Neural cell (in vitro differentiated cells): ENCODE data around the gene LAYN. TPM values are rescaled to one million over a fixed set of nuclear protein-coding genes. Genes with fewer than 3 reads are reported as not detected.

Experiments
- H2AFZ ChIP-seq: fragments of 200-600, 300-800 bp; sonication (generic), shearing (Covaris generic); 2 replicates; pipeline ENCODE4 v1.6.0; 2014; ENCODE audit warnings: low read depth, mild to moderate bottlenecking, antibody characterized with exemption, low read length, moderate library complexity
- H3F3A ChIP-seq: fragments of 200-600 bp; shearing (Covaris generic); 2 replicates; pipeline ENCODE4 v1.6.1; 2016; ENCODE audit warnings: mild to moderate bottlenecking, moderate library complexity, mixed read lengths, antibody characterized with exemption, low read length; ENCODE audit not compliant: insufficient read depth, poor library complexity, severe bottlenecking
- H3K27ac ChIP-seq: fragments of 200-600, 300-800 bp; sonication (generic), shearing (Covaris generic); 2 replicates; pipeline ENCODE4 v1.5.1; 2014; ENCODE audit warnings: mild to moderate bottlenecking, low read length, moderate library complexity
- H3K27me3 ChIP-seq: fragments of 300-800, 200-600 bp; sonication (generic), shearing (Covaris generic); 2 replicates; pipeline ENCODE4 v1.6.0; 2014; ENCODE audit warnings: mild to moderate bottlenecking, low read depth, low read length, moderate library complexity; ENCODE audit not compliant: insufficient read depth
- H3K36me3 ChIP-seq: fragments of 300-800, 200-600 bp; sonication (generic), shearing (Covaris generic); 2 replicates; pipeline ENCODE4 v1.5.1; 2014; ENCODE audit warnings: mild to moderate bottlenecking, antibody characterized with exemption, low read length, moderate library complexity; ENCODE audit not compliant: insufficient read depth
- H3K4me2 ChIP-seq: fragments of 300-800, 200-600 bp; sonication (generic), shearing (Covaris generic); 2 replicates; pipeline ENCODE4 v1.6.0; 2014; ENCODE audit warnings: mild to moderate bottlenecking, low read length
- H3K4me3 ChIP-seq: fragments of 300-800, 200-600 bp; sonication (generic), shearing (Covaris generic); 2 replicates; pipeline ENCODE4 v1.5.1; 2014; ENCODE audit warnings: mild to moderate bottlenecking, low read length, moderate library complexity
- H3K79me2 ChIP-seq: fragments of 200-600 bp; shearing (Covaris generic); replicated peaks from 2 replicates; pipeline ENCODE4 v1.6.0; 2014; ENCODE audit warnings: mild to moderate bottlenecking, low read length, moderate library complexity; ENCODE audit not compliant: insufficient read depth
- H3K9ac ChIP-seq: fragments of 300-800, 200-600 bp; sonication (generic), shearing (Covaris generic); 2 replicates; pipeline ENCODE4 v1.6.1; 2016; ENCODE audit warnings: mild to moderate bottlenecking, low read length, mixed read lengths
- H3K9me2 ChIP-seq: fragments of 200-600 bp; shearing (Covaris generic); 2 replicates; pipeline ENCODE4 v1.6.1; 2016; ENCODE audit warnings: mild to moderate bottlenecking, low read length, mixed read lengths; ENCODE audit not compliant: insufficient read depth
- H3K9me3 ChIP-seq: fragments of 200-600, 300-800 bp; sonication (generic), shearing (Covaris generic); 2 replicates; pipeline ENCODE4 v1.6.1; 2016; ENCODE audit warnings: mild to moderate bottlenecking, mixed run types, low read length, moderate library complexity, mixed read lengths
- H4K20me1 ChIP-seq: fragments of 200-600 bp; shearing (Covaris generic); 2 replicates; pipeline ENCODE4 v1.6.1; 2016; ENCODE audit warnings: mild to moderate bottlenecking, mixed run types; ENCODE audit not compliant: insufficient read depth
- EP300 ChIP-seq: fragments of 450-650 bp; conservative IDR thresholded peaks from 2 replicates; pipeline ENCODE4 v1.6.1; 2014; ENCODE audit warnings: antibody characterized with exemption, mild to moderate bottlenecking, moderate library complexity; ENCODE audit not compliant: poor library complexity, severe bottlenecking
- EZH2 ChIP-seq: fragments of 200-600, 300-800 bp; shearing (Covaris generic), sonication (generic); IDR thresholded peaks from 2 replicates; pipeline ENCODE4 v1.6.1; 2014; ENCODE audit warnings: antibody characterized with exemption, low read length, borderline replicate concordance, mild to moderate bottlenecking; ENCODE audit not compliant: insufficient read depth, poor library complexity, severe bottlenecking
- MXI1 ChIP-seq: fragments of 450-650 bp; conservative IDR thresholded peaks from 2 replicates; pipeline ENCODE4 v1.6.1; 2014; ENCODE audit warnings: antibody characterized with exemption, mild to moderate bottlenecking; ENCODE audit not compliant: poor library complexity, severe bottlenecking
- POLR2AphosphoS5 ChIP-seq: IDR thresholded peaks from 2 replicates; pipeline ENCODE4 v1.6.1; 2012
- RAD21 ChIP-seq: fragments of 450-650 bp; conservative IDR thresholded peaks from 2 replicates; pipeline ENCODE4 v1.6.1; 2014; ENCODE audit warnings: antibody characterized with exemption, mild to moderate bottlenecking, moderate library complexity
- SMC3 ChIP-seq: fragments of 450-650 bp; conservative IDR thresholded peaks from 2 replicates; pipeline ENCODE4 v1.6.1; 2014; ENCODE audit warnings: antibody characterized with exemption, mild to moderate bottlenecking, moderate library complexity; ENCODE audit not compliant: poor library complexity
- TAF1 ChIP-seq: IDR thresholded peaks from 2 replicates; pipeline ENCODE4 v1.6.1; 2012; ENCODE audit warnings: low read depth
- polyA plus RNA-seq: library from polyadenylated mRNA; depleted of rRNA; stranded (reverse); fragments of >200 nt; gene quantifications from 2 replicates; pipeline ENCODE4 v1.2.3, GENCODE V29; 2014
- TF ChIP-seq, protein P1 (sequence below): fragments of 450-650 bp; IDR thresholded peaks from 2 replicates; pipeline ENCODE4 v1.5.1; 2014; ENCODE audit warnings: antibody characterized with exemption, mild to moderate bottlenecking, moderate library complexity; ENCODE audit not compliant: poor library complexity, severe bottlenecking
- TF ChIP-seq, protein P2 (sequence below): IDR thresholded peaks from 2 replicates; pipeline ENCODE4 v1.6.1; 2012; ENCODE audit warnings: borderline replicate concordance

LAYN gene
- polyA plus RNA-seq, 1 donor from 2014 or later = not detected

DNA sequence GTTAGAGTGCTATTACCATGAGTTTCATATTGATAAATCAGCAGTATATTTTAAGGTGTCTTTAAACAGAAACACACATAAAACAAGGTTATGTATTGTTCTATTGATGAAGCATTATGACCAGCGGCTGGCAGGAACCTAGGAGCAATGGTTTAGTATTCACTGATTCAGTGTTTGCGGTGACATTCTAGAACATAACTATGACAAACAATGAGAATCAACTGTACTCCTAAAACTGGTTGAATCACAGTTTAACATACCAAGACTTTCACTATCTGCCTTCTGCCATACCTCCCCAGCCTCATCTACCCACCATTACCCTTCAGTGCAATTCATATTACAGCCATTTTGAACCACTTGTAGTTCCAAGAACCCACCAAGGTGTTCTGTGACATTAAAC lies 17.2 kb upstream of the LAYN start:
- no peak overlapping the region for H3K27ac ChIP-seq
- H3K79me2 ChIP-seq = no peaks in the 10 kb centered on the region
- H3K36me3 ChIP-seq = no peaks in the 10 kb centered on the region
- no peaks in the 10 kb centered on the region for H3K9me3 ChIP-seq
- H2AFZ ChIP-seq = no peak overlapping the region
- no peaks in the 10 kb centered on the region for H3F3A ChIP-seq
- no peaks in the 10 kb centered on the region for H3K9me2 ChIP-seq
- H3K9ac ChIP-seq = no peak overlapping the region
- no peaks in the 10 kb centered on the region for H4K20me1 ChIP-seq
- TF ChIP-seq EP300 (no peak), RAD21 (no peak), MXI1 (no peak), SMC3 (no peak), POLR2AphosphoS5 (no peak), TAF1 (no peak)
- TF ChIP-seq, protein P1, sequence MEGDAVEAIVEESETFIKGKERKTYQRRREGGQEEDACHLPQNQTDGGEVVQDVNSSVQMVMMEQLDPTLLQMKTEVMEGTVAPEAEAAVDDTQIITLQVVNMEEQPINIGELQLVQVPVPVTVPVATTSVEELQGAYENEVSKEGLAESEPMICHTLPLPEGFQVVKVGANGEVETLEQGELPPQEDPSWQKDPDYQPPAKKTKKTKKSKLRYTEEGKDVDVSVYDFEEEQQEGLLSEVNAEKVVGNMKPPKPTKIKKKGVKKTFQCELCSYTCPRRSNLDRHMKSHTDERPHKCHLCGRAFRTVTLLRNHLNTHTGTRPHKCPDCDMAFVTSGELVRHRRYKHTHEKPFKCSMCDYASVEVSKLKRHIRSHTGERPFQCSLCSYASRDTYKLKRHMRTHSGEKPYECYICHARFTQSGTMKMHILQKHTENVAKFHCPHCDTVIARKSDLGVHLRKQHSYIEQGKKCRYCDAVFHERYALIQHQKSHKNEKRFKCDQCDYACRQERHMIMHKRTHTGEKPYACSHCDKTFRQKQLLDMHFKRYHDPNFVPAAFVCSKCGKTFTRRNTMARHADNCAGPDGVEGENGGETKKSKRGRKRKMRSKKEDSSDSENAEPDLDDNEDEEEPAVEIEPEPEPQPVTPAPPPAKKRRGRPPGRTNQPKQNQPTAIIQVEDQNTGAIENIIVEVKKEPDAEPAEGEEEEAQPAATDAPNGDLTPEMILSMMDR = no peak
- TF ChIP-seq, protein P2, sequence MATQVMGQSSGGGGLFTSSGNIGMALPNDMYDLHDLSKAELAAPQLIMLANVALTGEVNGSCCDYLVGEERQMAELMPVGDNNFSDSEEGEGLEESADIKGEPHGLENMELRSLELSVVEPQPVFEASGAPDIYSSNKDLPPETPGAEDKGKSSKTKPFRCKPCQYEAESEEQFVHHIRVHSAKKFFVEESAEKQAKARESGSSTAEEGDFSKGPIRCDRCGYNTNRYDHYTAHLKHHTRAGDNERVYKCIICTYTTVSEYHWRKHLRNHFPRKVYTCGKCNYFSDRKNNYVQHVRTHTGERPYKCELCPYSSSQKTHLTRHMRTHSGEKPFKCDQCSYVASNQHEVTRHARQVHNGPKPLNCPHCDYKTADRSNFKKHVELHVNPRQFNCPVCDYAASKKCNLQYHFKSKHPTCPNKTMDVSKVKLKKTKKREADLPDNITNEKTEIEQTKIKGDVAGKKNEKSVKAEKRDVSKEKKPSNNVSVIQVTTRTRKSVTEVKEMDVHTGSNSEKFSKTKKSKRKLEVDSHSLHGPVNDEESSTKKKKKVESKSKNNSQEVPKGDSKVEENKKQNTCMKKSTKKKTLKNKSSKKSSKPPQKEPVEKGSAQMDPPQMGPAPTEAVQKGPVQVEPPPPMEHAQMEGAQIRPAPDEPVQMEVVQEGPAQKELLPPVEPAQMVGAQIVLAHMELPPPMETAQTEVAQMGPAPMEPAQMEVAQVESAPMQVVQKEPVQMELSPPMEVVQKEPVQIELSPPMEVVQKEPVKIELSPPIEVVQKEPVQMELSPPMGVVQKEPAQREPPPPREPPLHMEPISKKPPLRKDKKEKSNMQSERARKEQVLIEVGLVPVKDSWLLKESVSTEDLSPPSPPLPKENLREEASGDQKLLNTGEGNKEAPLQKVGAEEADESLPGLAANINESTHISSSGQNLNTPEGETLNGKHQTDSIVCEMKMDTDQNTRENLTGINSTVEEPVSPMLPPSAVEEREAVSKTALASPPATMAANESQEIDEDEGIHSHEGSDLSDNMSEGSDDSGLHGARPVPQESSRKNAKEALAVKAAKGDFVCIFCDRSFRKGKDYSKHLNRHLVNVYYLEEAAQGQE = no peak
- no peak overlapping the region for H3K4me2 ChIP-seq
- H3K27me3 ChIP-seq = no peaks in the 10 kb centered on the region
- no peak overlapping the region for H3K4me3 ChIP-seq

DNA sequence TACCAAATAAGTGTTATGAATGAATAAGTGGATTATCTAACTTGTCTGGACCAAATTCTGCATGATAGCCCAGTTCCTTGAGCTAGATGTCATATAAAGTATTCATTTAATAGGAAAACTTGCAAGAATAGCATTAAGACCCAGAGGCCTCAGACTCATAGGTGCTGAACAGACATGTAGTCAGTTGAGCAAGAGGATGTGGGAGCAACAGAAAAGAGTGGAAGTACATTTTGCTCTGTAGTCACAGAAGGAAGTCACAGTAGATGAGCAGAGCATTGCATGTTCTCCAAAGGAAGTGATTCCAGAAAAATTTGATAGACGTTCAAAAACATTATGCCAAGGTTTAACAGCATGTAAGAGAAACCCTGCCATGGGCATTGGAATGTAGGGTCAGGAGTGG lies 16.5 kb upstream of the LAYN start:
- TF ChIP-seq POLR2AphosphoS5 = no peak
- no peak for TF ChIP-seq MXI1
- TF ChIP-seq EP300 = no peak
- H3F3A ChIP-seq = no peaks in the 10 kb centered on the region
- H4K20me1 ChIP-seq = no peaks in the 10 kb centered on the region
- H3K79me2 ChIP-seq = no peaks in the 10 kb centered on the region
- H3K9me3 ChIP-seq = no peaks in the 10 kb centered on the region
- no peaks in the 10 kb centered on the region for H3K27me3 ChIP-seq
- H2AFZ ChIP-seq = no peak overlapping the region
- no peak overlapping the region for H3K4me2 ChIP-seq
- H3K9me2 ChIP-seq = no peaks in the 10 kb centered on the region
- no peak overlapping the region for H3K27ac ChIP-seq
- H3K4me3 ChIP-seq = no peak overlapping the region
- no peaks in the 10 kb centered on the region for H3K36me3 ChIP-seq
- H3K9ac ChIP-seq = no peak overlapping the region

DNA sequence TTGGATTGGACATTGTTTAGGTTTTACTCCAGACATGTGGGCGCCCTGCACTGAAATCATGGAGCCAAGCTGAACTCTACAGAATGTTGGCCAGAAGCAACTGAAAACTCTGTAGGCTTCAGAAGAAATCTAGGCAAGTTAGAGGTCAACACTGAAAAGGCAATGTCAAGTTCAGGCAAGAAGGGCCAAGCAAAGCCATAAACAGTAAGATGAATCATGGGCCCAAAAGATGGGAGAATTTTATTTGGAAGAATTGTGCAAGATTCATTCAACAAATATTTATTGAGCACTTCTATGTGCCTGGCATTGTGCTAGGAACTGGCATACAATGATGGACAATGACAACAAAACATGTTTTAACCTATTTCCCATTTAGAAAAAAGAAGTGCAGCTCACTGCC lies 15.1 kb upstream of the LAYN start:
- H2AFZ ChIP-seq = no peak overlapping the region
- no peak overlapping the region for H3K27ac ChIP-seq
- H3K4me2 ChIP-seq = no peak overlapping the region
- no peaks in the 10 kb centered on the region for H3K27me3 ChIP-seq
- H3K9me3 ChIP-seq = no peaks in the 10 kb centered on the region
- H3K79me2 ChIP-seq = no peaks in the 10 kb centered on the region
- no peak overlapping the region for H3K9ac ChIP-seq
- H3K4me3 ChIP-seq = no peak overlapping the region
- TF ChIP-seq, protein P1 = no peak
- TF ChIP-seq SMC3 = no peak
- no peak for TF ChIP-seq TAF1
- no peak for TF ChIP-seq MXI1
- TF ChIP-seq, protein P2 = no peak
- TF ChIP-seq POLR2AphosphoS5 = no peak
- no peak for TF ChIP-seq EZH2
- no peak for TF ChIP-seq RAD21
- no peak for TF ChIP-seq EP300
- H3F3A ChIP-seq = no peaks in the 10 kb centered on the region
- H3K9me2 ChIP-seq = no peaks in the 10 kb centered on the region
- H3K36me3 ChIP-seq = no peaks in the 10 kb centered on the region
- no peaks in the 10 kb centered on the region for H4K20me1 ChIP-seq
